ENCODE measurements around the gene DLL3.

GRCh38 chr19:39469036-39469435 lies 29.7 kb upstream of the DLL3 start:
- TF ChIP-seq CTCF (IDR thresholded peaks at IDR 0.05 in 8 of 11, conservative IDR thresholded peaks at IDR 0.05 in 3 of 11) (no peak), POLR2A (IDR thresholded peaks at IDR 0.05) (no peak)

Measured in spleen (tissue), 7 donors.